K562 (cell line): ENCODE results near the gene GJA9. TPM values are rescaled to one million over a fixed set of nuclear protein-coding genes. Genes with fewer than 3 reads are reported as not detected.

Source experiments
- ADNP ChIP-seq: fragments of 200-800 bp; sonication (Bioruptor generic); IDR thresholded peaks from 2 replicates; pipeline ENCODE4 v1.6.1; 2016; ENCODE audit warnings: missing genetic modification characterization, missing compliant biosample characterization
- ARID2 ChIP-seq: fragments of 450-650 bp; IDR thresholded peaks from 2 replicates; pipeline ENCODE4 v1.6.1; 2017; ENCODE audit warnings: antibody characterized with exemption, mild to moderate bottlenecking
- BDP1 ChIP-seq: IDR thresholded peaks from 3 replicates; pipeline ENCODE4 v1.6.1; 2011; ENCODE audit not compliant: insufficient read length, insufficient read depth
- CCAR2 ChIP-seq: fragments of 200-400 bp; formaldehyde crosslinking; IDR thresholded peaks from 2 replicates; pipeline ENCODE4 v1.6.1; 2017; ENCODE audit warnings: mild to moderate bottlenecking, low read depth, low read length
- EP300 ChIP-seq: IDR thresholded peaks from 2 replicates; pipeline ENCODE4 v1.6.1; 2012; ENCODE audit warnings: low read length, improper control_type of control experiment
- EZH2 ChIP-seq: IDR thresholded peaks from 2 replicates; pipeline ENCODE4 v1.6.1; 2012; ENCODE audit warnings: low read depth, mild to moderate bottlenecking, inconsistent platforms, low read length, borderline replicate concordance
- GABPB2 ChIP-seq: fragments of 250-450 bp; sonication (Bioruptor Pico); conservative IDR thresholded peaks from 2 replicates; pipeline ENCODE4 v1.5.1; 2021; ENCODE audit warnings: mild to moderate bottlenecking
- GATAD2B ChIP-seq: fragments of 450-650 bp; IDR thresholded peaks from 2 replicates; pipeline ENCODE4 v1.6.1; 2017; ENCODE audit warnings: mild to moderate bottlenecking, borderline replicate concordance
- HLTF ChIP-seq: fragments of 450-650 bp; IDR thresholded peaks from 2 replicates; pipeline ENCODE4 v1.6.1; 2016
- HNRNPL ChIP-seq: fragments of 200-400 bp; formaldehyde crosslinking; IDR thresholded peaks from 2 replicates; pipeline ENCODE4 v1.6.1; 2017; ENCODE audit warnings: low read depth, mild to moderate bottlenecking, low read length
- IRF2 ChIP-seq: sonication (generic); formaldehyde crosslinking; IDR thresholded peaks from 2 replicates; pipeline ENCODE4 v1.8.1; 2022; ENCODE audit warnings: mild to moderate bottlenecking, missing genetic modification reagents
- MEF2A ChIP-seq: IDR thresholded peaks from 2 replicates; pipeline ENCODE4 v1.6.1; 2011; ENCODE audit warnings: low read depth, mild to moderate bottlenecking, low read length, moderate library complexity; ENCODE audit not compliant: control insufficient read depth
- POLR3A ChIP-seq: IDR thresholded peaks from 2 replicates; pipeline ENCODE4 v1.6.1; 2011; ENCODE audit warnings: borderline replicate concordance, mild to moderate bottlenecking, moderate library complexity; ENCODE audit not compliant: insufficient read length, insufficient read depth; ENCODE audit errors: extremely low read depth
- RBM25 ChIP-seq: fragments of 200-400 bp; formaldehyde crosslinking; IDR thresholded peaks from 2 replicates; pipeline ENCODE4 v1.6.1; 2018; ENCODE audit warnings: low read length, low read depth, moderate library complexity; ENCODE audit not compliant: severe bottlenecking
- RHOXF2B ChIP-seq: fragments of 250-450 bp; sonication (Bioruptor Pico); conservative IDR thresholded peaks from 2 replicates; pipeline ENCODE4 v1.5.1; 2021
- ZNF764 ChIP-seq: fragments of 250-450 bp; sonication (Bioruptor Pico); IDR thresholded peaks from 2 replicates; pipeline ENCODE4 v1.4.0; 2020; ENCODE audit warnings: low read depth, mild to moderate bottlenecking, moderate library complexity
- ZNF780A ChIP-seq: fragments of 250-450 bp; sonication (Bioruptor Pico); IDR thresholded peaks from 2 replicates; pipeline ENCODE4 v1.5.0; 2021; ENCODE audit warnings: mild to moderate bottlenecking
- polyA plus RNA-seq, 8 experiments: library from polyadenylated mRNA; depleted of rRNA in 4 of 8; stranded (reverse) in 5 of 8; unstranded in 3 of 8; fragments of >200 nt; fragmentation: Nextera tagmentation in 2 of 8; fragmentation: Illumina TruSeq in 1 of 8; extraction: Ambion mirVana in 2 of 8; extraction: Trizol in 1 of 8; gene quantifications; 2 replicates each; pipeline versions ENCODE4 v1.2.1 to v1.2.3, GENCODE V29; 2011 to 2014; ENCODE audit warnings: inconsistent platforms in 1 of 8, missing spikeins in 1 of 8
- total RNA-seq, 7 experiments: library from RNA; depleted of rRNA in 6 of 7; stranded (reverse); fragments of >200 nt in 6 of 7; fragmentation: Illumina TruSeq in 2 of 7; extraction: Trizol in 2 of 7; gene quantifications; 2 replicates each; pipeline versions ENCODE4 v1.2.1 to v1.2.3, GENCODE V29; 2011 to 2021; ENCODE audit warnings: low replicate concordance in 1 of 7
- TF ChIP-seq, protein P1 (sequence below): fragments of 450-650 bp; formaldehyde crosslinking; IDR thresholded peaks from 2 replicates; pipeline ENCODE4 v1.4.0; 2020; ENCODE audit warnings: mild to moderate bottlenecking, moderate library complexity
- TF ChIP-seq, protein P2 (sequence below), 2 experiments: fragments of 150-350 bp in 1 of 2; IDR thresholded peaks; 2 replicates each; pipeline ENCODE4 v1.6.1; 2012 to 2016; ENCODE audit warnings: low read depth in 2 of 2, low read length in 2 of 2, mild to moderate bottlenecking in 1 of 2, moderate library complexity in 1 of 2
- TF ChIP-seq, protein P3 (sequence below): fragments of 450-650 bp; formaldehyde crosslinking; conservative IDR thresholded peaks from 2 replicates; pipeline ENCODE4 v1.4.0; 2022; ENCODE audit warnings: mild to moderate bottlenecking, missing genetic modification characterization
- TF ChIP-seq, protein P4 (sequence below): fragments of 250-450 bp; sonication (Bioruptor Pico); IDR thresholded peaks from 2 replicates; pipeline ENCODE4 v1.9.0; 2021; ENCODE audit warnings: mild to moderate bottlenecking
- TF ChIP-seq, protein P5 (sequence below): fragments of 250-450 bp; sonication (Bioruptor Pico); IDR thresholded peaks from 2 replicates; pipeline ENCODE4 v1.8.0; 2022; ENCODE audit warnings: moderate library complexity, mild to moderate bottlenecking, inconsistent platforms

The GJA9 gene
- total and polyA plus RNA-seq, 9 of the 15 experiments (the other 6 are each of a cell fraction or from before 2014, with no cell fraction given): not detected

DNA sequence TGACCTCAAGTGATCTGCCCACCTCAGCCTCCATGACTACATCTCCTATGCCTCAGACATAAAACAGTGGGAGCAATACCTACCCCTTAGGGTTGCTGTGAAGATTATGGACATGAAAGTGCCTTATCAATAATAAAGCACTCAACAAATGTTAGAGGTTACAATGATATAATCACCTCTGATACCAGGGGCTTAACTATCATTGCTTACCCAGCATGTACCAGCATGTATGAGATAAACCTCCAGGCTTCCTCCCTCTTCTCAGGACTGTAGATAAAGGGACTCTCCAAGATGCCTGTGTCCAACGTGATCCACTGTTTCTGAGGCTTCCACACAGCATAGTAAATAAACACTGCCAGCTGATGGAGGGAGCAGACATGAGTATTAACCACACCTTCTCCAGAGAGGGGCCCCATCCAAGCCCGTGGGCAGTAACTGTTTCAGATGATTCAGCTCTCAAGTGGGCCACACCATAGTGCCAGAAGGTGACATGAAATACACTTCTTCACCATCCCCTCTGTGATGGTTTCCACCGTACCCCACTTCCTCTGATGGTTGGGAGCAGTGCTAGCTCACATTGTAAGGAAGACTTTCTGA is 34.1 kb upstream of the GJA9 start (continued):
- TF ChIP-seq, protein P1, sequence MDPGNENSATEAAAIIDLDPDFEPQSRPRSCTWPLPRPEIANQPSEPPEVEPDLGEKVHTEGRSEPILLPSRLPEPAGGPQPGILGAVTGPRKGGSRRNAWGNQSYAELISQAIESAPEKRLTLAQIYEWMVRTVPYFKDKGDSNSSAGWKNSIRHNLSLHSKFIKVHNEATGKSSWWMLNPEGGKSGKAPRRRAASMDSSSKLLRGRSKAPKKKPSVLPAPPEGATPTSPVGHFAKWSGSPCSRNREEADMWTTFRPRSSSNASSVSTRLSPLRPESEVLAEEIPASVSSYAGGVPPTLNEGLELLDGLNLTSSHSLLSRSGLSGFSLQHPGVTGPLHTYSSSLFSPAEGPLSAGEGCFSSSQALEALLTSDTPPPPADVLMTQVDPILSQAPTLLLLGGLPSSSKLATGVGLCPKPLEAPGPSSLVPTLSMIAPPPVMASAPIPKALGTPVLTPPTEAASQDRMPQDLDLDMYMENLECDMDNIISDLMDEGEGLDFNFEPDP (CRISPR knock-in tag): no peak
- TF ChIP-seq RBM25 (no peak), ZNF764 (CRISPR knock-in tag) (no peak), MEF2A (0 out of 2 replicates have a peak, but pooled peaks have one; percentile 2), EZH2 (no peak), BDP1 (no peak), HNRNPL (peak; percentile 71), CCAR2 (no peak), EP300 (peak; percentile 97), ADNP (tag) (no peak), GATAD2B (peak; percentile 98), ARID2 (no peak), HLTF (no peak), IRF2 (CRISPR knock-in tag) (no peak), GABPB2 (CRISPR knock-in tag) (no peak), RHOXF2B (no peak), ZNF780A (CRISPR knock-in tag) (no peak), POLR3A (no peak)
- TF ChIP-seq, protein P2, sequence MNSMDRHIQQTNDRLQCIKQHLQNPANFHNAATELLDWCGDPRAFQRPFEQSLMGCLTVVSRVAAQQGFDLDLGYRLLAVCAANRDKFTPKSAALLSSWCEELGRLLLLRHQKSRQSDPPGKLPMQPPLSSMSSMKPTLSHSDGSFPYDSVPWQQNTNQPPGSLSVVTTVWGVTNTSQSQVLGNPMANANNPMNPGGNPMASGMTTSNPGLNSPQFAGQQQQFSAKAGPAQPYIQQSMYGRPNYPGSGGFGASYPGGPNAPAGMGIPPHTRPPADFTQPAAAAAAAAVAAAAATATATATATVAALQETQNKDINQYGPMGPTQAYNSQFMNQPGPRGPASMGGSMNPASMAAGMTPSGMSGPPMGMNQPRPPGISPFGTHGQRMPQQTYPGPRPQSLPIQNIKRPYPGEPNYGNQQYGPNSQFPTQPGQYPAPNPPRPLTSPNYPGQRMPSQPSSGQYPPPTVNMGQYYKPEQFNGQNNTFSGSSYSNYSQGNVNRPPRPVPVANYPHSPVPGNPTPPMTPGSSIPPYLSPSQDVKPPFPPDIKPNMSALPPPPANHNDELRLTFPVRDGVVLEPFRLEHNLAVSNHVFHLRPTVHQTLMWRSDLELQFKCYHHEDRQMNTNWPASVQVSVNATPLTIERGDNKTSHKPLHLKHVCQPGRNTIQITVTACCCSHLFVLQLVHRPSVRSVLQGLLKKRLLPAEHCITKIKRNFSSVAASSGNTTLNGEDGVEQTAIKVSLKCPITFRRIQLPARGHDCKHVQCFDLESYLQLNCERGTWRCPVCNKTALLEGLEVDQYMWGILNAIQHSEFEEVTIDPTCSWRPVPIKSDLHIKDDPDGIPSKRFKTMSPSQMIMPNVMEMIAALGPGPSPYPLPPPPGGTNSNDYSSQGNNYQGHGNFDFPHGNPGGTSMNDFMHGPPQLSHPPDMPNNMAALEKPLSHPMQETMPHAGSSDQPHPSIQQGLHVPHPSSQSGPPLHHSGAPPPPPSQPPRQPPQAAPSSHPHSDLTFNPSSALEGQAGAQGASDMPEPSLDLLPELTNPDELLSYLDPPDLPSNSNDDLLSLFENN (IDR thresholded peaks at IDR 0.05; ENCODE audit: low read depth in 2 of 2, low read length in 2 of 2): peak in 1 of 2 experiments; percentile 94; a peak in 2 of 4 replicates
- TF ChIP-seq, protein P3, sequence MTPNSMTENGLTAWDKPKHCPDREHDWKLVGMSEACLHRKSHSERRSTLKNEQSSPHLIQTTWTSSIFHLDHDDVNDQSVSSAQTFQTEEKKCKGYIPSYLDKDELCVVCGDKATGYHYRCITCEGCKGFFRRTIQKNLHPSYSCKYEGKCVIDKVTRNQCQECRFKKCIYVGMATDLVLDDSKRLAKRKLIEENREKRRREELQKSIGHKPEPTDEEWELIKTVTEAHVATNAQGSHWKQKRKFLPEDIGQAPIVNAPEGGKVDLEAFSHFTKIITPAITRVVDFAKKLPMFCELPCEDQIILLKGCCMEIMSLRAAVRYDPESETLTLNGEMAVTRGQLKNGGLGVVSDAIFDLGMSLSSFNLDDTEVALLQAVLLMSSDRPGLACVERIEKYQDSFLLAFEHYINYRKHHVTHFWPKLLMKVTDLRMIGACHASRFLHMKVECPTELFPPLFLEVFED (CRISPR knock-in tag): peak; percentile 66; the same call in 1 of the 2 replicates
- TF ChIP-seq, protein P4, sequence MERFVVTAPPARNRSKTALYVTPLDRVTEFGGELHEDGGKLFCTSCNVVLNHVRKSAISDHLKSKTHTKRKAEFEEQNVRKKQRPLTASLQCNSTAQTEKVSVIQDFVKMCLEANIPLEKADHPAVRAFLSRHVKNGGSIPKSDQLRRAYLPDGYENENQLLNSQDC (CRISPR knock-in tag): no peak
- TF ChIP-seq, protein P5, sequence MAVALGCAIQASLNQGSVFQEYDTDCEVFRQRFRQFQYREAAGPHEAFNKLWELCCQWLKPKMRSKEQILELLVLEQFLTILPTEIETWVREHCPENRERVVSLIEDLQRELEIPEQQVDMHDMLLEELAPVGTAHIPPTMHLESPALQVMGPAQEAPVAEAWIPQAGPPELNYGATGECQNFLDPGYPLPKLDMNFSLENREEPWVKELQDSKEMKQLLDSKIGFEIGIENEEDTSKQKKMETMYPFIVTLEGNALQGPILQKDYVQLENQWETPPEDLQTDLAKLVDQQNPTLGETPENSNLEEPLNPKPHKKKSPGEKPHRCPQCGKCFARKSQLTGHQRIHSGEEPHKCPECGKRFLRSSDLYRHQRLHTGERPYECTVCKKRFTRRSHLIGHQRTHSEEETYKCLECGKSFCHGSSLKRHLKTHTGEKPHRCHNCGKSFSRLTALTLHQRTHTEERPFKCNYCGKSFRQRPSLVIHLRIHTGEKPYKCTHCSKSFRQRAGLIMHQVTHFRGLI (CRISPR knock-in tag): no peak
